H1 (cell line): ENCODE results near the gene SND1. TPM values are rescaled to one million over a fixed set of nuclear protein-coding genes. Genes with fewer than 3 reads are reported as not detected.

Experiments
- BRCA1 ChIP-seq: IDR thresholded peaks from 2 replicates; pipeline ENCODE4 v1.6.1; 2012; ENCODE audit warnings: low read depth, low read length, improper control_type of control experiment
- EZH2 ChIP-seq: fragments of 200-600 bp; sonication (generic); IDR thresholded peaks from 2 replicates; pipeline ENCODE4 v1.7.1; 2012; ENCODE audit warnings: low read depth, mild to moderate bottlenecking, moderate library complexity, low read length, inconsistent platforms; ENCODE audit not compliant: severe bottlenecking
- GTF2F1 ChIP-seq: IDR thresholded peaks from 2 replicates; pipeline ENCODE4 v1.6.1; 2012; ENCODE audit warnings: low read depth, low read length, improper control_type of control experiment, borderline replicate concordance
- RNF2 ChIP-seq: fragments of 200-900, 300-1000 bp; sonication (generic); IDR thresholded peaks from 2 replicates; pipeline ENCODE4 v1.7.1; 2016; ENCODE audit warnings: borderline replicate concordance, low read depth, mild to moderate bottlenecking, antibody characterized with exemption, low read length; ENCODE audit not compliant: poor library complexity, severe bottlenecking; ENCODE audit errors: missing control alignments
- SIN3A ChIP-seq, 2 experiments: IDR thresholded peaks in 1 of 2; conservative IDR thresholded peaks in 1 of 2; 2 replicates each; pipeline ENCODE4 v1.6.1; 2011 to 2012; ENCODE audit warnings: low read length in 2 of 2, improper control_type of control experiment in 1 of 2, low read depth in 1 of 2, mild to moderate bottlenecking in 1 of 2
- SP1 ChIP-seq: IDR thresholded peaks from 2 replicates; pipeline ENCODE4 v1.6.1; 2011; ENCODE audit warnings: low read depth, low read length
- polyA plus RNA-seq, 7 experiments: library from polyadenylated mRNA; depleted of rRNA in 3 of 7; stranded (reverse) in 5 of 7; unstranded in 2 of 7; fragments of >200 nt in 5 of 7; fragments of 200-250 nt in 2 of 7; gene quantifications; 1 replicate in 5 of 7; 2 replicates in 1 of 7; 4 replicates in 1 of 7; pipeline versions ENCODE4 v1.2.1 to v1.2.3, GENCODE V29; 2011 to 2013; ENCODE audit warnings: missing spikeins in 2 of 7, mixed read lengths in 2 of 7
- total RNA-seq: library from RNA; stranded (reverse); fragmentation: NEBNext Ultra II Directional; extraction: Animal tissue kit (Norgen Biotek cat#: 25700); gene quantifications from 2 replicates; pipeline ENCODE4 v1.2.1, GENCODE V29; 2021
- TF ChIP-seq, protein P1 (sequence below): fragments of 300-600 bp; sonication (generic); IDR thresholded peaks from 2 replicates; pipeline ENCODE4 v1.7.1; 2012; ENCODE audit warnings: low read length, moderate library complexity, mild to moderate bottlenecking, inconsistent platforms; ENCODE audit not compliant: insufficient replicate concordance

Gene SND1
- total and polyA plus RNA-seq, 2 of the 8 experiments (the other 6 are each of a cell fraction or from before 2014, with no cell fraction given), result 122 to 290 TPM

- TF ChIP-seq, protein P1, sequence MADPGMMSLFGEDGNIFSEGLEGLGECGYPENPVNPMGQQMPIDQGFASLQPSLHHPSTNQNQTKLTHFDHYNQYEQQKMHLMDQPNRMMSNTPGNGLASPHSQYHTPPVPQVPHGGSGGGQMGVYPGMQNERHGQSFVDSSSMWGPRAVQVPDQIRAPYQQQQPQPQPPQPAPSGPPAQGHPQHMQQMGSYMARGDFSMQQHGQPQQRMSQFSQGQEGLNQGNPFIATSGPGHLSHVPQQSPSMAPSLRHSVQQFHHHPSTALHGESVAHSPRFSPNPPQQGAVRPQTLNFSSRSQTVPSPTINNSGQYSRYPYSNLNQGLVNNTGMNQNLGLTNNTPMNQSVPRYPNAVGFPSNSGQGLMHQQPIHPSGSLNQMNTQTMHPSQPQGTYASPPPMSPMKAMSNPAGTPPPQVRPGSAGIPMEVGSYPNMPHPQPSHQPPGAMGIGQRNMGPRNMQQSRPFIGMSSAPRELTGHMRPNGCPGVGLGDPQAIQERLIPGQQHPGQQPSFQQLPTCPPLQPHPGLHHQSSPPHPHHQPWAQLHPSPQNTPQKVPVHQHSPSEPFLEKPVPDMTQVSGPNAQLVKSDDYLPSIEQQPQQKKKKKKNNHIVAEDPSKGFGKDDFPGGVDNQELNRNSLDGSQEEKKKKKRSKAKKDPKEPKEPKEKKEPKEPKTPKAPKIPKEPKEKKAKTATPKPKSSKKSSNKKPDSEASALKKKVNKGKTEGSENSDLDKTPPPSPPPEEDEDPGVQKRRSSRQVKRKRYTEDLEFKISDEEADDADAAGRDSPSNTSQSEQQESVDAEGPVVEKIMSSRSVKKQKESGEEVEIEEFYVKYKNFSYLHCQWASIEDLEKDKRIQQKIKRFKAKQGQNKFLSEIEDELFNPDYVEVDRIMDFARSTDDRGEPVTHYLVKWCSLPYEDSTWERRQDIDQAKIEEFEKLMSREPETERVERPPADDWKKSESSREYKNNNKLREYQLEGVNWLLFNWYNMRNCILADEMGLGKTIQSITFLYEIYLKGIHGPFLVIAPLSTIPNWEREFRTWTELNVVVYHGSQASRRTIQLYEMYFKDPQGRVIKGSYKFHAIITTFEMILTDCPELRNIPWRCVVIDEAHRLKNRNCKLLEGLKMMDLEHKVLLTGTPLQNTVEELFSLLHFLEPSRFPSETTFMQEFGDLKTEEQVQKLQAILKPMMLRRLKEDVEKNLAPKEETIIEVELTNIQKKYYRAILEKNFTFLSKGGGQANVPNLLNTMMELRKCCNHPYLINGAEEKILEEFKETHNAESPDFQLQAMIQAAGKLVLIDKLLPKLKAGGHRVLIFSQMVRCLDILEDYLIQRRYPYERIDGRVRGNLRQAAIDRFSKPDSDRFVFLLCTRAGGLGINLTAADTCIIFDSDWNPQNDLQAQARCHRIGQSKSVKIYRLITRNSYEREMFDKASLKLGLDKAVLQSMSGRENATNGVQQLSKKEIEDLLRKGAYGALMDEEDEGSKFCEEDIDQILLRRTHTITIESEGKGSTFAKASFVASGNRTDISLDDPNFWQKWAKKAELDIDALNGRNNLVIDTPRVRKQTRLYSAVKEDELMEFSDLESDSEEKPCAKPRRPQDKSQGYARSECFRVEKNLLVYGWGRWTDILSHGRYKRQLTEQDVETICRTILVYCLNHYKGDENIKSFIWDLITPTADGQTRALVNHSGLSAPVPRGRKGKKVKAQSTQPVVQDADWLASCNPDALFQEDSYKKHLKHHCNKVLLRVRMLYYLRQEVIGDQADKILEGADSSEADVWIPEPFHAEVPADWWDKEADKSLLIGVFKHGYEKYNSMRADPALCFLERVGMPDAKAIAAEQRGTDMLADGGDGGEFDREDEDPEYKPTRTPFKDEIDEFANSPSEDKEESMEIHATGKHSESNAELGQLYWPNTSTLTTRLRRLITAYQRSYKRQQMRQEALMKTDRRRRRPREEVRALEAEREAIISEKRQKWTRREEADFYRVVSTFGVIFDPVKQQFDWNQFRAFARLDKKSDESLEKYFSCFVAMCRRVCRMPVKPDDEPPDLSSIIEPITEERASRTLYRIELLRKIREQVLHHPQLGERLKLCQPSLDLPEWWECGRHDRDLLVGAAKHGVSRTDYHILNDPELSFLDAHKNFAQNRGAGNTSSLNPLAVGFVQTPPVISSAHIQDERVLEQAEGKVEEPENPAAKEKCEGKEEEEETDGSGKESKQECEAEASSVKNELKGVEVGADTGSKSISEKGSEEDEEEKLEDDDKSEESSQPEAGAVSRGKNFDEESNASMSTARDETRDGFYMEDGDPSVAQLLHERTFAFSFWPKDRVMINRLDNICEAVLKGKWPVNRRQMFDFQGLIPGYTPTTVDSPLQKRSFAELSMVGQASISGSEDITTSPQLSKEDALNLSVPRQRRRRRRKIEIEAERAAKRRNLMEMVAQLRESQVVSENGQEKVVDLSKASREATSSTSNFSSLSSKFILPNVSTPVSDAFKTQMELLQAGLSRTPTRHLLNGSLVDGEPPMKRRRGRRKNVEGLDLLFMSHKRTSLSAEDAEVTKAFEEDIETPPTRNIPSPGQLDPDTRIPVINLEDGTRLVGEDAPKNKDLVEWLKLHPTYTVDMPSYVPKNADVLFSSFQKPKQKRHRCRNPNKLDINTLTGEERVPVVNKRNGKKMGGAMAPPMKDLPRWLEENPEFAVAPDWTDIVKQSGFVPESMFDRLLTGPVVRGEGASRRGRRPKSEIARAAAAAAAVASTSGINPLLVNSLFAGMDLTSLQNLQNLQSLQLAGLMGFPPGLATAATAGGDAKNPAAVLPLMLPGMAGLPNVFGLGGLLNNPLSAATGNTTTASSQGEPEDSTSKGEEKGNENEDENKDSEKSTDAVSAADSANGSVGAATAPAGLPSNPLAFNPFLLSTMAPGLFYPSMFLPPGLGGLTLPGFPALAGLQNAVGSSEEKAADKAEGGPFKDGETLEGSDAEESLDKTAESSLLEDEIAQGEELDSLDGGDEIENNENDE, result no peak
- TF ChIP-seq SP1 (no peak), GTF2F1 (no peak), SIN3A (conservative IDR thresholded peaks at IDR 0.05 in 1 of 2, IDR thresholded peaks at IDR 0.05 in 1 of 2; ENCODE audit: low read depth in 1 of 2, low read length in 2 of 2) (no peak), EZH2 (no peak), RNF2 (no peak), BRCA1 (no peak)
- TF ChIP-seq, all 59 proteins: peak for 0
Measured at GRCh38 chr7:128008141-128008540, 356.1 kb downstream of the SND1 start (continued).
